Measurements from ENCODE around the gene IVL. TPM values are rescaled to one million over a fixed set of nuclear protein-coding genes. Genes with fewer than 3 reads are reported as not detected.

IVL gene
- total RNA-seq, 1 donor from 2014 or later: not detected

GRCh38 chr1:152884506-152884905 lies 23.8 kb upstream of the IVL start:
- H3K27me3 ChIP-seq: no peaks in the 10 kb centered on the region
- no peak for ATAC-seq
- no peaks in the 10 kb centered on the region for H3K9me3 ChIP-seq
- no peak overlapping the region for H3K27ac ChIP-seq
- no peak for TF ChIP-seq CTCF (IDR thresholded peaks at IDR 0.05)
- no peak for DNase-seq
- intact Hi-C loops (cut with DNase I): no loop called here
- H3K4me1 ChIP-seq: no peaks in the 10 kb centered on the region
- no peaks in the 10 kb centered on the region for H3K36me3 ChIP-seq
- H3K4me3 ChIP-seq: no peak overlapping the region

GRCh38 chr1:152884966-152885624 lies 23.3 kb upstream of the IVL start:
- H3K27me3 ChIP-seq: no peaks in the 10 kb centered on the region
- no peak for DNase-seq
- no peak for ATAC-seq
- H3K9me3 ChIP-seq: no peaks in the 10 kb centered on the region
- no peak overlapping the region for H3K4me3 ChIP-seq
- no peaks in the 10 kb centered on the region for H3K4me1 ChIP-seq
- H3K27ac ChIP-seq: no peak overlapping the region
- no peaks in the 10 kb centered on the region for H3K36me3 ChIP-seq
- intact Hi-C loops (cut with DNase I): no loop called here
- no peak for TF ChIP-seq CTCF (IDR thresholded peaks at IDR 0.05)

- no peaks in the 10 kb centered on the region for H3K9me3 ChIP-seq
- intact Hi-C loops (cut with DNase I): no loop called here
- no peak for TF ChIP-seq CTCF (IDR thresholded peaks at IDR 0.05)
- ATAC-seq (no peak), DNase-seq (no peak)
- H3K4me3 ChIP-seq: no peak overlapping the region
- no peaks in the 10 kb centered on the region for H3K36me3 ChIP-seq
- H3K27ac ChIP-seq: no peak overlapping the region
- H3K4me1 ChIP-seq: no peaks in the 10 kb centered on the region
- H3K27me3 ChIP-seq: no peaks in the 10 kb centered on the region
Observed at GRCh38 chr1:152886085-152886484, 22.3 kb upstream of the IVL start.

GRCh38 chr1:152886758-152887409 lies 21.5 kb upstream of the IVL start:
- TF ChIP-seq CTCF (IDR thresholded peaks at IDR 0.05): no peak
- Histone ChIP-seq H3K36me3 (no peaks in the 10 kb centered on the region), H3K27me3 (no peaks in the 10 kb centered on the region), H3K9me3 (no peaks in the 10 kb centered on the region), H3K4me1 (no peaks in the 10 kb centered on the region), H3K27ac (no peak overlapping the region), H3K4me3 (no peak overlapping the region)
- ATAC-seq (peak; percentile 39), DNase-seq (no peak)
- intact Hi-C loops (cut with DNase I): no loop called here

- Histone ChIP-seq H3K27me3 (no peaks in the 10 kb centered on the region), H3K4me1 (no peaks in the 10 kb centered on the region), H3K9me3 (no peaks in the 10 kb centered on the region), H3K27ac (no peak overlapping the region), H3K4me3 (no peak overlapping the region), H3K36me3 (no peaks in the 10 kb centered on the region)
- intact Hi-C loops (cut with DNase I): no loop called here
- TF ChIP-seq CTCF (IDR thresholded peaks at IDR 0.05): no peak
- DNase-seq: no peak
- no peak for ATAC-seq
Observed at GRCh38 chr1:152888126-152888525, 20.2 kb upstream of the IVL start.

Measured in upper lobe of right lung (tissue), 1 donor.